Activated naive CD8-positive, alpha-beta T cell treated with anti-CD3 and anti-CD28 coated beads for 36 hours (primary cell): Measurements from ENCODE around the gene MCF2L. TPM values are rescaled to one million over a fixed set of nuclear protein-coding genes. Genes with fewer than 3 reads are reported as not detected.

Experiments
- DNase-seq: peaks from one replicate; pipeline ENCODE4 v3.0.0; 2021
- H3K27ac Mint-ChIP-seq: one replicate; pipeline ENCODE4 v1.8.0; 2022; ENCODE audit warnings: mild to moderate bottlenecking, moderate library complexity, mixed read lengths
- H3K27me3 Mint-ChIP-seq: one replicate; pipeline ENCODE4 v1.8.0; 2022; ENCODE audit warnings: mild to moderate bottlenecking, mixed read lengths
- H3K36me3 Mint-ChIP-seq: one replicate; pipeline ENCODE4 v1.8.0; 2021; ENCODE audit warnings: mild to moderate bottlenecking, mixed read lengths
- H3K4me1 Mint-ChIP-seq: one replicate; pipeline ENCODE4 v1.8.0; 2021; ENCODE audit warnings: mixed read lengths
- H3K4me3 Mint-ChIP-seq: one replicate; pipeline ENCODE4 v1.8.0; 2022; ENCODE audit warnings: mild to moderate bottlenecking, moderate library complexity, mixed read lengths
- H3K9me3 Mint-ChIP-seq: one replicate; pipeline ENCODE4 v1.8.0; 2022; ENCODE audit warnings: mixed read lengths
- total RNA-seq, 2 experiments: library from RNA; stranded (reverse); gene quantifications; one replicate each; pipeline ENCODE4 v1.2.3, GENCODE V29; 2021

The MCF2L gene
- total RNA-seq, 2 experiments from 2014 or later = 9.3 to 10.7 TPM

DNA sequence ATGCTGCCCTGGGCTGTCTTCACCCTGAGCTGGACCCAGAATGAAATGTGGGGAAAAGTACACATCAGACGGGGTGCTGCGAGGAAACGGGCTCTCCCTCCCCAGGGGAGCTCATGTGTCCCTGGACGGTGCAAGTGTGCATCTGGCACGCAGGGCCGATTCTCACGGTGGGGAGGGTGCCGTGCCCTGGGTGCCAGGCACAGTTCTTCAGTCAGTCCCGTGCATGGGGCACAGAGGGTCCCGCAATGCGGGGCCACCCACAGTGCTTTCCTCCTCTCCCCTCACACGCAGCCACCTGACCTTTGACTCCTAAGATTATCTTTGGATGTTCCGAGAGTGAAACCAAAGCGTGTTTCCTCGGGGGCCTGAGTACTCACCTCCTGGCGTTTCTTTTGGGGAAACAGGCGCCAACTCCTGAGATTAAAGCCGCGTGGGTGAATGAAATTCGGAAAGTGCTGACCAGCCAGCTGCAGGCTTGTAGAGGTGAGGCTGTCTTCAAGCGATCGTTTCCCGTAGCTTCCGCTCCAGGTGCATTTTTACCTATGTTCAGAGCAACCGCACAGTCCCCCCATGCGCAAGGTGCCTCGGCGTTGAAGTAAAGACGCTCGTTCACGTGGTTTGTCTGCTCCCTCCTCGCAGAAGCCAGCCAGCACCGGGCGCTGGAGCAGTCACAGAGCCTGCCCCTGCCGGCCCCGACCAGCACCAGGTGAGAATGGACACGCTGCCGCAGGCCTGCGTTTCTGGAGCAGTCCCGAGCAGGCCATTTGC lies 119.1 kb downstream of the MCF2L start:
- Mint-ChIP-seq H3K4me1 (no peaks in the 10 kb centered on the region), H3K4me3 (no peak overlapping the region), H3K27ac (no peak overlapping the region)

DNA sequence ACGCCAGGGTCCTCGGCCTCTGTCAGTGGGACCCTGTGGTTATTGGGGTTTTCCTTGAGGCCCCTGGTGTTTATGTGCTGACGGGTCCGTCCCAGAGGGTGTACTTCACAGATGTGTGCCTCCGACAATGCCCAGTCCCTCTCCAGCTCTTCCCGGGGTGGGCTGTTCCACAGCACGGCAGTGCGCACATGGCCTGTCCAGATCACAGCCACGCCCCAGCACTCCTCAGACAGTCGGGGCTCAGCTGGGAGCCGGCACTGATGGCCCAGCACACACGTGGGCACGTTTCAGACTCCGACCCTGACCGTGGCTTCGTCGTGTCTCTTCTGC lies 119.6 kb downstream of the MCF2L start:
- no peaks in the 10 kb centered on the region for H3K4me1 Mint-ChIP-seq
- no peak overlapping the region for H3K4me3 Mint-ChIP-seq
- no peaks in the 10 kb centered on the region for H3K36me3 Mint-ChIP-seq
- H3K9me3 Mint-ChIP-seq = no peaks in the 10 kb centered on the region
- H3K27me3 Mint-ChIP-seq = no peaks in the 10 kb centered on the region
- no peak for DNase-seq
- H3K27ac Mint-ChIP-seq = no peak overlapping the region

More for the DNA sequence above, 119.1 kb downstream of the MCF2L start:
- Mint-ChIP-seq H3K27me3 (no peaks in the 10 kb centered on the region), H3K36me3 (no peaks in the 10 kb centered on the region), H3K9me3 (no peaks in the 10 kb centered on the region)
- no peak for DNase-seq

DNA sequence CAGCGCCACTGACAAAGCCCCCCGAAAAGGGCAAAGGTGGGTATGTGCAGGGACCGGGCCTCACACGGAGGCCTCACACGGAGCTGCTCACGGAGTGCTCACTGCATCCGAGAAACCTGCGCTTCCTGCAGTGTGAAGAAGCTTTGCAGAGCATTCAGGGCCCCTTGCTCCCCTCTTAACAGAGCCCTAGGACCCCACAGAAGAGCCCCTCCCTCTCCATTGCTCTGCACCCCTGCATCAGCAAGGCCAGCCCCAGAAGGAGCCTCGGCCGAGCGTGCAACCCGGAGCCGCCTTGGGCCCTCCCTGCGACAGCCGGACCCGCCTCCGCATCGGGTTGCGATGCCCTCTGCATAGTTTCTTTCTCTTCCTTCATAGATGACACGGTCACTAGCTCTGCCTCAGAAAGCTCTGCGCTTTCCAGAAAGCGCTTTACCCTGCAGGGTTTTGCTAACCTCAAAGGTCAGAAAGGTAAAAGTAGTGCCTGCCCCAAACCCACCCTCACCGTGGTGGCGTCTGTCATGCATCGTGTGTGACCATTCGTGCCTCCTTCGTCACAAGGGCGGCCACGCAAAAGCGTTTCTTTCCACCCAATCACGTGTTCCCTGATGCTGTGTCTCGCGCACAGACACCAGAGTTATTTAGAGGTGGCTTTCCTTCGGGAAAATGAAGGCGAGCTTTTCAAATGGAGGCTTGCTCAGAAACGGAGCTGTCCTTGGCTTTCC lies 120.8 kb downstream of the MCF2L start:
- Mint-ChIP-seq H3K27ac (no peak overlapping the region), H3K9me3 (no peaks in the 10 kb centered on the region), H3K4me3 (no peak overlapping the region), H3K27me3 (no peaks in the 10 kb centered on the region), H3K36me3 (no peaks in the 10 kb centered on the region), H3K4me1 (no peaks in the 10 kb centered on the region)
- DNase-seq = no peak

DNA sequence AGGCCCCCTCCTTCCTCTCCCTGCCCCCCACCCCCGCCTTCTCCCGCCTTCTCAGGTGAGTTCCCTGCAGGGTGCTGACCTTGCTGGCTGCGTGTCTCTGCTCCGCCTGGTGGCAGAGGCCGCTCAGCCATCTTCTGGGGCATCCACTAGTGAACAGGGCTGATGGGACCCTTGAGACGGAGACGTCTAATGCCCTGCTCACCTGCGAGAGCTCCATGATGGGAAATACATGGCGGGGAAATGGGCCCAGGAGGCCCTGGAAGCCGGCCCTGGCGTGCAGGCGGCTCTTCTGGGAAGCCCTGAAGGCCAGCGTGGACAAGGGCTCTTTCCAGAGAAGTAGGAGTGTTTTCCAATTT lies 121.4 kb downstream of the MCF2L start:
- no peaks in the 10 kb centered on the region for H3K9me3 Mint-ChIP-seq

DNA sequence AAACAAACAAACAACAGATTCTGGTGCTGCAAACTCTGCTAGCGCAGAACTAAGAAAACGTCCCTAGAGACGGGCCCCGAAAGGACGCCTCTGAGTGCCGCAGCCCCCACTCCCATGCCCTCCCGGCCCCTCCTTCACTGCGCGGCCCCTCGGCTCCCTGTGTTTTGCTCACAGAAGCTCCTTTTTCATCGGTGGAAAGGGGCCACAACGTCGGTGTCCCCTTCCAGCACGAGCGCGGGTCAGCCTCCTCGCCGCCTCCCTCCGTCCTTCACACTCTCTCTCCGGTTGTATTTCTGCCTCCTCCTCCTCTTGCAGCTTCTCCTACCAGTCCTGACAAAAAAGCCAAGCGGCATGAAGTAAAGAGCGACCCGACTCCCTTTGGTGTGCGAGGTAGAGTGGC lies 121.8 kb downstream of the MCF2L start:
- no peaks in the 10 kb centered on the region for H3K9me3 Mint-ChIP-seq
- no peak overlapping the region for H3K4me3 Mint-ChIP-seq
- no peaks in the 10 kb centered on the region for H3K36me3 Mint-ChIP-seq
- H3K27me3 Mint-ChIP-seq = no peaks in the 10 kb centered on the region
- no peaks in the 10 kb centered on the region for H3K4me1 Mint-ChIP-seq
- DNase-seq = no peak
- H3K27ac Mint-ChIP-seq = no peak overlapping the region

More for the DNA sequence above, 121.4 kb downstream of the MCF2L start:
- H3K4me1 Mint-ChIP-seq = no peaks in the 10 kb centered on the region
- H3K36me3 Mint-ChIP-seq = no peaks in the 10 kb centered on the region
- no peaks in the 10 kb centered on the region for H3K27me3 Mint-ChIP-seq
- no peak overlapping the region for H3K27ac Mint-ChIP-seq
- DNase-seq = no peak
- H3K4me3 Mint-ChIP-seq = no peak overlapping the region

DNA sequence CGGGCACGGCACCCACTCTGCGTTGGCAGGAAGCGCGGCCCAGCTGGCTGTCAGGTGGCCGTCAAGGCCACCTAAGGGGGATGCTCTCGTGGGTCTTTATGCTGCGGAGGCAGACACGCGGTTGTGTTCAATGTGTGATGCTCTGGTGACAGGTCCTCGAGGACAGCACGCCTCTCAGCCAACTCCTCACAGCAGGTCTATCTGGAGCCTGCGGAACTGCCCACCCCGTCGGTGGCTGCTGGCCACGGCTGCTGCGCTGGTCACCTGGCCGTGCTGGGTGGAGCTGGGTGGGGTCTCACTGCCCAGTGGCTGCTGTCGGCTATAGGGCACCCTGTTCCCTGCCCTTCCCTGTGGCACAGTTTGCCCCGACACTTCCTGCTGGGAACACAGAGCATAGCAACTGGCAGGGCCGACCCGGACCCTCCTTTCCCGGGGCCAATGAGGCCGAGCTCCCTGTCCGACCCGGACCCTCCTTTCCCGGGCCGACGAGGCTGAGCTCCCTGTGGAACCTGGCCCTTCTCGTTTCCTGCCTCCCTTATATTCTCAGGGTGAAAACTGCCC lies 122.3 kb downstream of the MCF2L start:
- Mint-ChIP-seq H3K27ac (no peak overlapping the region), H3K4me1 (no peaks in the 10 kb centered on the region)
- DNase-seq = no peak

DNA sequence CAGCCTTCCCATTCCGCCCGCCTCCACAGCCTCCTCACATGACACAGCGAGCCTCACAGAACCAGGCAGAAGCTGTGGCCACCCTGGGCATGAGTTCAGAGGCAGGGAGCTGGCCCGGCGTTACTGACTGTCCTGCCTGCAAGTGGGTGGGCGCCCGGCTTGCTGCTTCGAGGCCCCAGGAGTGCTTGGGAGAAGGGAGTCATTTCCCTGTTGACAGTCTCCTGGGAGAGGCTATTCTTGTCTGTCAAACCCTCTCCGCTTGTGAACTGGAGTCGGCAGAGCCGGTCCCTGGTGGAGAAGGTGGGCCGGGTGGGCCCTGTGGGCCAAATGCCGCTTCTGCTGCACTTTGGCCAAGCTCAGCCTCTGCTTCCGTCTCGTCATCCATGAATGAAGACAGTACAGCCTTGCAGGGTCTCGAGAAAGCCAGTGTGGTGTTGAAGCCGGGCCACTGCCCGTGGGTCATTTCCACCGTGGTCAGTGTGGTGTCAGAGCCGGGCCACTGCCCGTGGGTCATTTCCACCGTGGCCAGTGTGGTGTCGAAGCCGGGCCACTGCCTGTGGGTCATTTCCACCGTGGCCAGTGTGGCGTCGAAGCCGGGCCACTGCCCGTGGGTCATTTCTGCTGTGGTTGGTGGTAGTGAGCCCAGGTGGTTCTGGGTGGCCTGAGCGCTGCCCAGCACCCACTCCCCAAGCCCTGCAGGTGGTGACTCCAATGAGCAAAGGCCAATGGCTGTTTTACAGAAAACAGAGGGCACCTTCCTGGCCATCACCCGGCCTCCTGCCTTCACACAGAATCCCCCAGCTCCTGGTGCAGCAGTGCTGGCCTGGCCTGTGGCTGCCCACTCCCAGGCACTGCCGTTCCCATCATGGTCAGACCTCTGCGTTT lies 123.1 kb downstream of the MCF2L start:
- H3K27ac Mint-ChIP-seq = no peak overlapping the region
- H3K27me3 Mint-ChIP-seq = no peaks in the 10 kb centered on the region
- no peak for DNase-seq
- H3K4me1 Mint-ChIP-seq = no peaks in the 10 kb centered on the region
- H3K36me3 Mint-ChIP-seq = no peaks in the 10 kb centered on the region
- H3K9me3 Mint-ChIP-seq = no peaks in the 10 kb centered on the region
- H3K4me3 Mint-ChIP-seq = no peak overlapping the region

More for the DNA sequence above, 122.3 kb downstream of the MCF2L start:
- H3K4me3 Mint-ChIP-seq = no peak overlapping the region
- no peaks in the 10 kb centered on the region for H3K27me3 Mint-ChIP-seq
- H3K9me3 Mint-ChIP-seq = no peaks in the 10 kb centered on the region
- no peaks in the 10 kb centered on the region for H3K36me3 Mint-ChIP-seq

DNA sequence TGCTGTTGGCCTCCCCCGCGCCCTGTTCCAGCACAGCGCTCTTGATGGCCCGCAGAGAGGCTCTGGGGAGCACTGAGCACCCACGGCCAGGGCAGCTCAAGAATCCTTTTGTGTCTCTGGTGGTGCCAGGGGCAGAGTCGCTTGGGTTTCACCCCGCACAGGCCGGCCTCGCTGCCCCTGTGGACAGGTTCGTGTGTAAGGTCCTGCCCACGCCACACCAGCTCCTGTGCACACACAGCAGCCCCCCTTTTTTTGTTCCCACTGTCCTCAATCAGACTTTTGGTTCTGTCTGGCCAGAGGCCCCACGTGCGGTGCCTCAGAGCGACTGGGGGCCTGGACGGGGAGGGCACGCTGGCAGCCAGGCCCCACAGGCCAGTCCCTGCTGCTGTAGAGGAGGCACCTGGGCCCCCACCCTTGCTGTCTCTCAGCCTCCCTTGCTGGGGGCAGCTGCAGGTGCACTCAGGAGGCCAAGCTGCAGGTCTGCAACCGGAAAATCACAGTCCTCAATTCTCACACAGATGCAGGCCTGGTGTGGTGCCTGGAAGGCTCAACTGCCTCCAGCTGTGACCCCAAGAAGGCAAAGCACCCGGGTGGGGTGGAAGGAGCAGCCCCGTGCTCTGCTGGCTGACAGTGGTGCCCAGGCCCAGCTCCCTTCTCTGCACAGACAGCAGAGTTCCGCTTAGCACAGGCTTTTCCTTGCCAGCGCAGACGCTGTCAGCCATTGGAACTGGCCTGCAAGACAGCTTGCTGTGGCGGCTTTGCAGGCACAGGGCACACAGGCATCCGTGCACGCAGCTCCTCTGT lies 124.0 kb downstream of the MCF2L start:
- no peak for DNase-seq
- no peak overlapping the region for H3K27ac Mint-ChIP-seq
- no peak overlapping the region for H3K4me3 Mint-ChIP-seq
- H3K4me1 Mint-ChIP-seq = no peaks in the 10 kb centered on the region
- no peaks in the 10 kb centered on the region for H3K9me3 Mint-ChIP-seq
- H3K27me3 Mint-ChIP-seq = no peaks in the 10 kb centered on the region
- no peaks in the 10 kb centered on the region for H3K36me3 Mint-ChIP-seq

DNA sequence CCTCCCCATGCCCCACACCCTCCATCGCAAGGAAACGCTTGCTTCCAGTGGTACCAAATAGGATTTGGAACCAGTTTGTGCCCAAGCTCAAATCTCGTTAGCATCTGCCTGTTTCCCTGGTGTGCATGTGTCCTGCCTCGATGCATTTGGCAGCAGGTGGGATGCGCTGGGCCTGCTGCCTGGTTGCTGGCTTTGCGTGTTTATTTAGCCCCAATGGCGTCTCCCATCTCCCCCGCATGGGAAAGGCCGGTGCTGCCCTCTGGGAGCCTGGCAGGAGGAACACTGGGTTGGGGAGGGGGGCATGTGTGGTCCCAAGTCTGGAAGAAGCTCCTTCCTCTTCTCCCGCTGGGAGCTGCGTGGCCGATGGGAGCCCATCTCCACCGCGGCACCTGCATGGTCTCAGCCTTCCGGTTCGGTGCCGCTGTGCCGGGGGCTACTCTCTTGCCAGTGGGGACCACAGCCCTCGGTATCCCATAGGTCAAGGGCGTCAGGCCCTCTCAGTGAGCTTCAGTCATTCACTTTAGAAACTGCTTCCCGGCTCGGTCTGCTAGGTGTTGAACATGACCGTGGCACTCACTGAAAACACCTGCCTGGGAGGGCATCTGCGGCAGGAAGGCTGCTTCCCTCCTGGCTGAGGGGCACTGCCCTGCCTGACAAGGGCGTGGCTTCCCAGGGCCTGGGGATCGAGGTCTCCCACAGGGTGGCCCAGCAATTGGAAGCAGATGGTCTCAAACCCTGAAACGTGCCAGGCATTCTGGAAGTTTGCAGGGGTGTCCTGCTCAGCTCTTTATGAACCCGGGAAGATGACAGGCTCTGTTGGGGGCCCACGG lies 124.8 kb downstream of the MCF2L start:
- DNase-seq = no peak
- no peaks in the 10 kb centered on the region for H3K36me3 Mint-ChIP-seq

DNA sequence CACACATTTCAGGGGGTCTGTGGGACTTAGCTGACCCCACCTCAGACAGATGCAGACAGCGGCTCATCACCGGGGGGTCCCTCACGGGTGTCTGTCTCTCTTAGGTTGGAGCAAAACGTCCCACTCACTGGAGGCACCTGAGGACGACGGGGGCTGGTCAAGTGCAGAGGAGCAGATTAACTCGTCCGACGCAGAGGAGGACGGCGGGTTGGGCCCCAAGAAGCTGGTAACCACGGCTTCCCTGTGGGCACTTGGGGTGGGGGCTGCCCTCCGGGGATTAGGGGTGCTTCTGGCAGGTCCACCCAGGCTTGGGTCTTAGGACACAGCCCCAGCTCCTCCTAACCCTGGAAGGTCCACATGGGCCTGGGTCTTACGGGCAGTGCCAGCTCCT lies 125.4 kb downstream of the MCF2L start:
- Mint-ChIP-seq H3K4me1 (no peaks in the 10 kb centered on the region), H3K4me3 (no peak overlapping the region), H3K9me3 (no peaks in the 10 kb centered on the region), H3K36me3 (no peaks in the 10 kb centered on the region), H3K27ac (no peak overlapping the region), H3K27me3 (no peaks in the 10 kb centered on the region)
- DNase-seq = no peak

More for the DNA sequence above, 124.8 kb downstream of the MCF2L start:
- Mint-ChIP-seq H3K9me3 (no peaks in the 10 kb centered on the region), H3K4me1 (no peaks in the 10 kb centered on the region), H3K27ac (no peak overlapping the region), H3K4me3 (no peak overlapping the region), H3K27me3 (no peaks in the 10 kb centered on the region)

DNA sequence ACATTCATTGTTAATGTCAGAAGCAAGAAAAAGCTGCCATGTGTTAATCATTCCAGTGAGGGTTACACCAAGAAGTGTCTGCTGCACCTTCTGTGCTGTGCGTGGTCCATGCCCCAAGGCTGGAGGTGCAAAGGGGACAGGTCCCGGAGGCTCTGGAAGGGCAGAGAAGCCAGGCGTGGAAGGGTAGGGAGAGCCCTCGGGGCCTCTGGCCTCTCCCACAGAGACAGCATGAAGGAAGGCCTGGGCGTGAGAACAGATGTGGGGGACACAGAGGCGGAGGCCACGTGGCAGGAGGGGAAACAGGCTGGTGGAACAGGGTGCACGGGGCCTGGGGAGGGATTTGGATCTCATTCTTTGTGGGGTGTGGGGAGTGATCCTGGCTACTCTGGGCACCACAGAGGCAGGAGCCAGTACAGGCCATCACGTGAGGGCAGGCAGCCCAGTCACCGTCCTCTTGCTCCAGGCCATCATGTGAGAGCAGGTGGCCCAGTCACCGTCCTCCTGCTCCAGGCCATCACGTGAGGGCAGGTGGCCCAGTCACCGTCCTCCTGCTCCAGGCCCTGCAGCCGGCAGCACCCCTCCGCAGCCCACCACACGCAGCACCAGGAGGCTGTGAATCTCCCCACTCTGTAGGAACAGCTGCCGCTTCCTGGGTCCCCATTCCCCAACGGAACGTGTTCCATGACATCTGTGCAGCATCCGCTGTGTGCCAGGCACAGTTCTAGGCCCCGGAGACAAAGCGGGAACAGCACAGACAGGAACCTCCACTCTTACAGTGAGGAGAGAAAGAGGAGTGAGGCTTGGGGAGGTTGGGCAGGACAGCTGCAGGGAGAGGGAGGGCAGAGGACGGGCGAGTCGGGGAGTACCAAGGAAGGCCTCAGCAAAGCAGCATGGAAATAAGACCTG lies 126.4 kb downstream of the MCF2L start:
- H3K4me1 Mint-ChIP-seq = no peaks in the 10 kb centered on the region
- H3K27ac Mint-ChIP-seq = no peak overlapping the region
- no peaks in the 10 kb centered on the region for H3K9me3 Mint-ChIP-seq
- no peaks in the 10 kb centered on the region for H3K36me3 Mint-ChIP-seq
- DNase-seq = no peak
- no peaks in the 10 kb centered on the region for H3K27me3 Mint-ChIP-seq
- H3K4me3 Mint-ChIP-seq = no peak overlapping the region

DNA sequence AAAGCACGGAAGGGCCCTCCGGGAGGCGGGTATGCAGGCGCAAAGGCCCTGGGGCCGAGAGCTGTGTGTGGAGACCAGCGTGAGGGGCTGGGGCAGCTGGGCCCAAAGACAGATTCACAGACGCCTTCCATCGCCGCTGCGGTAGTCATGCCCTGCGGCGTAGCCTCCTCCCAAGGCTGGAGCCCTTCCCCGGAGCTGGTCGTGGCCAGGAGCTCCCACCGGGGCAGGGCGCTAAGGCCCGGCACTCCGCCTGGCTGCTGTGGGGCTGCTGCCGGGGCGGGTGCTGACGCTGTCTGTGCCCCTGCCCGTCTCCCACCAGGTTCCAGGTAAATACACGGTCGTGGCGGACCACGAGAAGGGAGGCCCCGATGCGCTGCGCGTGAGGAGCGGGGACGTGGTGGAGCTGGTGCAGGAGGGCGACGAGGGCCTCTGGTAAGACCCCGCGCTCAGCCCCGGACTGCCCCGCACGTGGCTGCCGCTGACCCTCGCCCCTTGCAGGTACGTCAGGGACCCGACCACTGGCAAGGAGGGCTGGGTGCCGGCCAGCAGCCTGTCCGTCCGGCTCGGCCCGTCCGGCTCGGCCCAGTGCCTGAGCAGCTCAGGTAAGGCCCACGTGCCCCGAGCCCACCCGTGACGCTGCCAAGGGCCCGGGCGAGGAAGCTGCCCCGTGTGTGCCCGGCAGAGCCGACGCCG lies 127.2 kb downstream of the MCF2L start:
- Mint-ChIP-seq H3K9me3 (no peaks in the 10 kb centered on the region), H3K27me3 (no peaks in the 10 kb centered on the region), H3K27ac (no peak overlapping the region)

More for the DNA sequence above, 127.2 kb downstream of the MCF2L start:
- no peak overlapping the region for H3K4me3 Mint-ChIP-seq
- H3K36me3 Mint-ChIP-seq = no peaks in the 10 kb centered on the region
- no peak for DNase-seq
- no peaks in the 10 kb centered on the region for H3K4me1 Mint-ChIP-seq
